WTC11 (cell line): ENCODE measurements around the gene EPB41. TPM values are rescaled to one million over a fixed set of nuclear protein-coding genes. Genes with fewer than 3 reads are reported as not detected.

ENCODE experiments used
- ATAC-seq: fragments of 200-7000 bp; cut with Tn5 transposase; 2 replicates; pipeline ENCODE4 v1.10.0; 2021; ENCODE audit warnings: mild to moderate bottlenecking, moderate library complexity
- CTCF ChIA-PET: fragments of 300-600 bp; sonication (Branson Sonifier 250); formaldehyde crosslinking; loops from one replicate; lab custom pipeline; 2021; ENCODE audit warnings: antibody characterized with exemption; lab: Charles Lee
- POLR2A ChIA-PET: fragments of 350-600 bp; sonication (Branson Sonifier 250); formaldehyde crosslinking; loops from one replicate; lab custom pipeline; 2021; ENCODE audit warnings: antibody characterized with exemption; lab: Charles Lee
- DNase-seq: peaks from one replicate; pipeline ENCODE4 v3.0.0; 2021; ENCODE audit warnings: low spot score
- H3K27ac Mint-ChIP-seq: 2 replicates; pipeline ENCODE4 v1.8.0; 2021; ENCODE audit warnings: mixed read lengths
- H3K27me3 Mint-ChIP-seq: 2 replicates; pipeline ENCODE4 v1.8.0; 2021; ENCODE audit warnings: low read depth, mild to moderate bottlenecking, moderate library complexity, mixed read lengths
- H3K36me3 Mint-ChIP-seq: 2 replicates; pipeline ENCODE4 v1.8.0; 2021; ENCODE audit warnings: mixed read lengths
- H3K4me1 Mint-ChIP-seq: 2 replicates; pipeline ENCODE4 v1.8.0; 2022; ENCODE audit warnings: mixed read lengths
- H3K4me3 Mint-ChIP-seq: 2 replicates; pipeline ENCODE4 v1.8.0; 2021; ENCODE audit warnings: mild to moderate bottlenecking, moderate library complexity, mixed read lengths
- H3K9me3 Mint-ChIP-seq: 2 replicates; pipeline ENCODE4 v1.8.0; 2021; ENCODE audit warnings: mixed read lengths
- ATF1 ChIP-seq: sonication (generic); formaldehyde crosslinking; IDR thresholded peaks from 2 replicates; pipeline ENCODE4 v1.8.1; 2023; ENCODE audit warnings: mild to moderate bottlenecking, moderate library complexity, missing genetic modification reagents
- ELF4 ChIP-seq: sonication (generic); formaldehyde crosslinking; IDR thresholded peaks from 2 replicates; pipeline ENCODE4 v1.8.1; 2022; ENCODE audit warnings: low read depth, mild to moderate bottlenecking, moderate library complexity, missing genetic modification reagents
- NFYB ChIP-seq: sonication (generic); formaldehyde crosslinking; conservative IDR thresholded peaks from 2 replicates; pipeline ENCODE4 v1.8.0; 2022; ENCODE audit warnings: low read depth, missing genetic modification reagents
- SMAD3 ChIP-seq: sonication (generic); formaldehyde crosslinking; IDR thresholded peaks from 2 replicates; pipeline ENCODE4 v1.8.0; 2022; ENCODE audit warnings: missing genetic modification reagents, mild to moderate bottlenecking, borderline replicate concordance
- SMAD4 ChIP-seq: sonication (generic); formaldehyde crosslinking; IDR thresholded peaks from 2 replicates; pipeline ENCODE4 v1.8.0; 2022; ENCODE audit warnings: mild to moderate bottlenecking, missing genetic modification reagents
- TEAD4 ChIP-seq: sonication (generic); formaldehyde crosslinking; IDR thresholded peaks from 2 replicates; pipeline ENCODE4 v1.8.0; 2022; ENCODE audit warnings: mild to moderate bottlenecking, missing genetic modification reagents
- ZNF121 ChIP-seq: sonication (generic); formaldehyde crosslinking; IDR thresholded peaks from 2 replicates; pipeline ENCODE4 v1.8.0; 2023; ENCODE audit warnings: missing genetic modification reagents
- ZNF138 ChIP-seq: sonication (generic); formaldehyde crosslinking; conservative IDR thresholded peaks from 2 replicates; pipeline ENCODE4 v1.8.1; 2022; ENCODE audit warnings: mild to moderate bottlenecking, moderate library complexity, missing genetic modification reagents
- total RNA-seq: library from RNA; stranded (reverse); gene quantifications from 3 replicates; pipeline ENCODE4 v1.2.3, GENCODE V29; 2021
- TF ChIP-seq, protein P1 (sequence below): sonication (generic); formaldehyde crosslinking; IDR thresholded peaks from 2 replicates; pipeline ENCODE4 v1.8.0; 2023; ENCODE audit warnings: mild to moderate bottlenecking, missing genetic modification reagents
- TF ChIP-seq, protein P2 (sequence below): sonication (generic); formaldehyde crosslinking; IDR thresholded peaks from 2 replicates; pipeline ENCODE4 v1.8.0; 2022; ENCODE audit warnings: missing genetic modification reagents
- TF ChIP-seq, protein P3 (sequence below): sonication (generic); formaldehyde crosslinking; IDR thresholded peaks from 2 replicates; pipeline ENCODE4 v1.8.0; 2022; ENCODE audit warnings: mild to moderate bottlenecking, missing genetic modification reagents
- TF ChIP-seq, protein P4 (sequence below): sonication (generic); formaldehyde crosslinking; IDR thresholded peaks from 2 replicates; pipeline ENCODE4 v1.8.0; 2023; ENCODE audit warnings: missing genetic modification reagents

EPB41 gene
- total RNA-seq, 1 experiment from 2014 or later = 85.0 TPM

DNA sequence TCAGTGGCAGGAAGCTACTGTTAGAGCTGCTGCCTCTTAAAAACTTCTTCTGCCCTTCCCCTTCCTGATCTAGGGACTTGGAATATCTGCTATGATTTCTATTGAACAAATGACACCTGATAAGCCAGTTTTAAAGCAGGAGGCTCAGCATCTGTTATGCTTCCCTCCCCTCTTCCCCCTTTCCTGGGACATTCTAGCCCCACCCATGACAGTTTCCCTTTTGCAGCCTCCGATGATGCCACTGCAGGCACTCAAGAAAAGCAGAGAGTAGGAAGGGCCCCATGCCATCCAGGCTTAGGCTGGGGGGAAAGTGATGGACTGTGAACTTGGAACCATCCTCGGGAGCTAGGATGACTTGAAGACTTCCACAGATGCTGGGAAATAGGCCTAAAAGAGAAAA is 15.1 kb upstream of the EPB41 start (continued):
- TF ChIP-seq NFYB = no peak
- TF ChIP-seq ZNF121 (CRISPR knock-in tag) = no peak

DNA sequence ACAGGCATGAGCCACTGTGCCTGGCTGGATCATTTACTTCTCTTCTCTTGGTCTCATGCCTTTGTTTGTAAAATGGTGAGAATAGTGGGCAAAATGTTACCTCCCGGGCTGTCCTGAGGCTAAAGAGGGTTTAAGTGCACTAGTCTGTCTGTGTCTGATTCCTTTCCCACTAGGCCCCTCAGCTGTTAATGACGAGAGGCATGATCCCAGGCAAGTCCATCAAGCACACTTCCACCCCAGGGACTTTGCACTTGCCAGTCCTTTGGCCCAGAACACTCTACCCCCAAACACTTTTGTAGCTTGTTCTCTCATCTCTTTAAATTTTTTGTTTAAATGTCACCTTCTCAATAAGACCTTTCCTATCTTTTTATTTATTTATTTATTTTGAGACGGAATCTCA is 13.8 kb upstream of the EPB41 start:
- ChIA-PET CTCF (interaction anchor here (1.5 to 1.7 kb wide), 3 partner anchors 14 to 23 kb away, joined by 4 to 8 read pairs (median 4); partner anchors contain the start of gene EPB41), POLR2A (no interaction called here)
- H3K27ac Mint-ChIP-seq = no peak overlapping the region
- TF ChIP-seq SMAD4 (CRISPR knock-in tag) (no peak), SMAD3 (no peak)
- TF ChIP-seq, protein P1, sequence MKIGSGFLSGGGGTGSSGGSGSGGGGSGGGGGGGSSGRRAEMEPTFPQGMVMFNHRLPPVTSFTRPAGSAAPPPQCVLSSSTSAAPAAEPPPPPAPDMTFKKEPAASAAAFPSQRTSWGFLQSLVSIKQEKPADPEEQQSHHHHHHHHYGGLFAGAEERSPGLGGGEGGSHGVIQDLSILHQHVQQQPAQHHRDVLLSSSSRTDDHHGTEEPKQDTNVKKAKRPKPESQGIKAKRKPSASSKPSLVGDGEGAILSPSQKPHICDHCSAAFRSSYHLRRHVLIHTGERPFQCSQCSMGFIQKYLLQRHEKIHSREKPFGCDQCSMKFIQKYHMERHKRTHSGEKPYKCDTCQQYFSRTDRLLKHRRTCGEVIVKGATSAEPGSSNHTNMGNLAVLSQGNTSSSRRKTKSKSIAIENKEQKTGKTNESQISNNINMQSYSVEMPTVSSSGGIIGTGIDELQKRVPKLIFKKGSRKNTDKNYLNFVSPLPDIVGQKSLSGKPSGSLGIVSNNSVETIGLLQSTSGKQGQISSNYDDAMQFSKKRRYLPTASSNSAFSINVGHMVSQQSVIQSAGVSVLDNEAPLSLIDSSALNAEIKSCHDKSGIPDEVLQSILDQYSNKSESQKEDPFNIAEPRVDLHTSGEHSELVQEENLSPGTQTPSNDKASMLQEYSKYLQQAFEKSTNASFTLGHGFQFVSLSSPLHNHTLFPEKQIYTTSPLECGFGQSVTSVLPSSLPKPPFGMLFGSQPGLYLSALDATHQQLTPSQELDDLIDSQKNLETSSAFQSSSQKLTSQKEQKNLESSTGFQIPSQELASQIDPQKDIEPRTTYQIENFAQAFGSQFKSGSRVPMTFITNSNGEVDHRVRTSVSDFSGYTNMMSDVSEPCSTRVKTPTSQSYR (CRISPR knock-in tag) = no peak
- TF ChIP-seq, protein P2, sequence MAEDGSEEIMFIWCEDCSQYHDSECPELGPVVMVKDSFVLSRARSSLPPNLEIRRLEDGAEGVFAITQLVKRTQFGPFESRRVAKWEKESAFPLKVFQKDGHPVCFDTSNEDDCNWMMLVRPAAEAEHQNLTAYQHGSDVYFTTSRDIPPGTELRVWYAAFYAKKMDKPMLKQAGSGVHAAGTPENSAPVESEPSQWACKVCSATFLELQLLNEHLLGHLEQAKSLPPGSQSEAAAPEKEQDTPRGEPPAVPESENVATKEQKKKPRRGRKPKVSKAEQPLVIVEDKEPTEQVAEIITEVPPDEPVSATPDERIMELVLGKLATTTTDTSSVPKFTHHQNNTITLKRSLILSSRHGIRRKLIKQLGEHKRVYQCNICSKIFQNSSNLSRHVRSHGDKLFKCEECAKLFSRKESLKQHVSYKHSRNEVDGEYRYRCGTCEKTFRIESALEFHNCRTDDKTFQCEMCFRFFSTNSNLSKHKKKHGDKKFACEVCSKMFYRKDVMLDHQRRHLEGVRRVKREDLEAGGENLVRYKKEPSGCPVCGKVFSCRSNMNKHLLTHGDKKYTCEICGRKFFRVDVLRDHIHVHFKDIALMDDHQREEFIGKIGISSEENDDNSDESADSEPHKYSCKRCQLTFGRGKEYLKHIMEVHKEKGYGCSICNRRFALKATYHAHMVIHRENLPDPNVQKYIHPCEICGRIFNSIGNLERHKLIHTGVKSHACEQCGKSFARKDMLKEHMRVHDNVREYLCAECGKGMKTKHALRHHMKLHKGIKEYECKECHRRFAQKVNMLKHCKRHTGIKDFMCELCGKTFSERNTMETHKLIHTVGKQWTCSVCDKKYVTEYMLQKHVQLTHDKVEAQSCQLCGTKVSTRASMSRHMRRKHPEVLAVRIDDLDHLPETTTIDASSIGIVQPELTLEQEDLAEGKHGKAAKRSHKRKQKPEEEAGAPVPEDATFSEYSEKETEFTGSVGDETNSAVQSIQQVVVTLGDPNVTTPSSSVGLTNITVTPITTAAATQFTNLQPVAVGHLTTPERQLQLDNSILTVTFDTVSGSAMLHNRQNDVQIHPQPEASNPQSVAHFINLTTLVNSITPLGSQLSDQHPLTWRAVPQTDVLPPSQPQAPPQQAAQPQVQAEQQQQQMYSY (CRISPR knock-in tag) = no peak
- DNase-seq (no peak), ATAC-seq (no peak)
- peaks cover 3% of the 10 kb centered on the region; the same call in 1 of the 2 replicates for H3K36me3 Mint-ChIP-seq
- peaks cover 4% of the 10 kb centered on the region for H3K9me3 Mint-ChIP-seq
- H3K27me3 Mint-ChIP-seq = no peaks in the 10 kb centered on the region
- no peak overlapping the region for H3K4me3 Mint-ChIP-seq
- H3K4me1 Mint-ChIP-seq = peaks cover 9% of the 10 kb centered on the region

DNA sequence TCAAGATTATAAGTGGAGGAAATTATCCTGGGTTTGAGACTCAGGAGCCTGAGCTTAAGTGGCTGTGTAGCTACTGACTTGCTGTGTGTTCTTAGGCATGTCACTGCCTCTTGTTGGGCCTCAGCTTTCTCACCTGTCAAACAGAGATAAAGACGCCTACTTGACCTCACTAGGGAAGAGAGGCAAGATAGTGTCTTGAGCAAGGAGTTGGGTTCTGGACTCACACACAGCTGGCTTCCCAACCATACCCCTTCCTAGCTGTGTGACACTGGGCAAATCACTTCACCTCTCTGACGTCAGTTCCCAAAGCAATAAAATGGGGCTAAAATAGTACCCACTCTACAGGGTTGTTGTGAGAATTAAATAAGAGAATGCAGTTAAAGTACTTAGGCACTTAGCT is 11.6 kb upstream of the EPB41 start:
- no peak for ATAC-seq
- no peak for DNase-seq
- TF ChIP-seq ELF4 (CRISPR knock-in tag) = no peak
- TF ChIP-seq, protein P3, sequence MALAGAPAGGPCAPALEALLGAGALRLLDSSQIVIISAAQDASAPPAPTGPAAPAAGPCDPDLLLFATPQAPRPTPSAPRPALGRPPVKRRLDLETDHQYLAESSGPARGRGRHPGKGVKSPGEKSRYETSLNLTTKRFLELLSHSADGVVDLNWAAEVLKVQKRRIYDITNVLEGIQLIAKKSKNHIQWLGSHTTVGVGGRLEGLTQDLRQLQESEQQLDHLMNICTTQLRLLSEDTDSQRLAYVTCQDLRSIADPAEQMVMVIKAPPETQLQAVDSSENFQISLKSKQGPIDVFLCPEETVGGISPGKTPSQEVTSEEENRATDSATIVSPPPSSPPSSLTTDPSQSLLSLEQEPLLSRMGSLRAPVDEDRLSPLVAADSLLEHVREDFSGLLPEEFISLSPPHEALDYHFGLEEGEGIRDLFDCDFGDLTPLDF (CRISPR knock-in tag) = no peak
- TF ChIP-seq, protein P4, sequence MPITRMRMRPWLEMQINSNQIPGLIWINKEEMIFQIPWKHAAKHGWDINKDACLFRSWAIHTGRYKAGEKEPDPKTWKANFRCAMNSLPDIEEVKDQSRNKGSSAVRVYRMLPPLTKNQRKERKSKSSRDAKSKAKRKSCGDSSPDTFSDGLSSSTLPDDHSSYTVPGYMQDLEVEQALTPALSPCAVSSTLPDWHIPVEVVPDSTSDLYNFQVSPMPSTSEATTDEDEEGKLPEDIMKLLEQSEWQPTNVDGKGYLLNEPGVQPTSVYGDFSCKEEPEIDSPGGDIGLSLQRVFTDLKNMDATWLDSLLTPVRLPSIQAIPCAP (CRISPR knock-in tag) = no peak
- TF ChIP-seq, all 79 proteins: peak for 0
- CTCF ChIA-PET = interaction anchor here (0.5 to 1.6 kb wide), 7 partner anchors 9 to 205 kb away, joined by 3 to 9 read pairs (median 3); partner anchors contain the start of gene EPB41
- Mint-ChIP-seq H3K27ac (no peak overlapping the region), H3K4me1 (peaks cover under 1% of the 10 kb centered on the region), H3K9me3 (peaks cover 4% of the 10 kb centered on the region), H3K27me3 (no peaks in the 10 kb centered on the region), H3K36me3 (peaks cover 3% of the 10 kb centered on the region; the same call in 1 of the 2 replicates), H3K4me3 (no peak overlapping the region)
- POLR2A ChIA-PET = no interaction called here

DNA sequence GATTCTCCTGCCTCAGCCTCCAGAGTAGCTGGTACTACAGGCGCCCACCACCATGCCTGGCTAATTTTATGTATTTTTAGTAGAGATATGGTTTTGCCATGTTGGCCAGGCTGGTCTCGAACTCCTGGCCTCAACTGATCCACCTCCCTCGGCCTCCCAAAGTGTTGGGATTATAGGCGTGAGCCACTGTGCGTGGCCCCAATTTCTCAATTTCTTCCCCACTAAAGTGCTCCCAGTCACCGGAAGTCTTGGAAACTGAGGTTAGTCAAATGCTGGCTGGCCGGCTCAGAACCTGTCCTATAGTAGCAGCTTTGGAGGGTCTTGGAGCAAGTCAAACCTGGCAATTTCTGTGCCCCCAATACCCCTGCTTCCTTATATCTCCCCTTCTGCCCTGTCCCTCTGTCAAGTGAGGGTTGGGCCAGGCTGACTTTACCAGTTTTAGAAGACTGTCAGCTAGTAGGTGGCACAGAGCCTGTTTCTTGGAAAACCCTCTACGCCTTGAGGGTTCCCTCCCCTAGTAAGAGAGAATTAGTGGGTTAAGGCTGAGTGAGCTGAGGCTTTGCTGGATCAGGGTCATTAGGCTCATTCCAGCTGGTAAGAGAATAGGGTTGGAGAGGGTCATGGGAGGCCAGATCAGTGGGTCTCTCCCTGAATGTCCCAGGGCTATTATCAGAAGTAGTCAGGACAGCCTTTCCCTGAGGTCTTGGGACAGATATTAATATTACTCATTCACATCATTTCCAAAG is 8.3 kb upstream of the EPB41 start:
- H3K36me3 Mint-ChIP-seq = peaks cover 3% of the 10 kb centered on the region; the same call in 1 of the 2 replicates
- ChIA-PET POLR2A (no interaction called here), CTCF (interaction anchor here (0.9 to 2.0 kb wide), 3 partner anchors 13 to 24 kb away, joined by 3 to 11 read pairs (median 3); no protein-coding TSS in a partner anchor)
- no peak overlapping the region for H3K27ac Mint-ChIP-seq
- no peaks in the 10 kb centered on the region for H3K27me3 Mint-ChIP-seq
- H3K9me3 Mint-ChIP-seq = peaks cover 4% of the 10 kb centered on the region
- no peak for DNase-seq
- no peak for ATAC-seq
- no peaks in the 10 kb centered on the region for H3K4me1 Mint-ChIP-seq
- TF ChIP-seq TEAD4 (CRISPR knock-in tag) = no peak
- TF ChIP-seq ZNF138 (CRISPR knock-in tag) = no peak
- TF ChIP-seq ATF1 (CRISPR knock-in tag) = no peak
- no peak overlapping the region for H3K4me3 Mint-ChIP-seq
